ENCODE measurements around the gene IFT43. TPM values are rescaled to one million over a fixed set of nuclear protein-coding genes. Genes with fewer than 3 reads are reported as not detected.

IFT43 gene
- total RNA-seq, 1 experiment from 2014 or later, result 37.9 TPM

GRCh38 chr14:75982266-75983018 lies 3.1 kb upstream of the IFT43 start:
- H3K27me3 Mint-ChIP-seq (ENCODE audit: unreplicated experiment), result peaks cover 13% of the 10 kb centered on the region
- BruUV-seq (replicated peaks), result no TSS peak
- H3K27ac Mint-ChIP-seq (ENCODE audit: unreplicated experiment), result no peak overlapping the region
- H3K4me1 Mint-ChIP-seq (ENCODE audit: low read depth, unreplicated experiment), result peaks cover 16% of the 10 kb centered on the region
- TF ChIP-seq, protein P1, sequence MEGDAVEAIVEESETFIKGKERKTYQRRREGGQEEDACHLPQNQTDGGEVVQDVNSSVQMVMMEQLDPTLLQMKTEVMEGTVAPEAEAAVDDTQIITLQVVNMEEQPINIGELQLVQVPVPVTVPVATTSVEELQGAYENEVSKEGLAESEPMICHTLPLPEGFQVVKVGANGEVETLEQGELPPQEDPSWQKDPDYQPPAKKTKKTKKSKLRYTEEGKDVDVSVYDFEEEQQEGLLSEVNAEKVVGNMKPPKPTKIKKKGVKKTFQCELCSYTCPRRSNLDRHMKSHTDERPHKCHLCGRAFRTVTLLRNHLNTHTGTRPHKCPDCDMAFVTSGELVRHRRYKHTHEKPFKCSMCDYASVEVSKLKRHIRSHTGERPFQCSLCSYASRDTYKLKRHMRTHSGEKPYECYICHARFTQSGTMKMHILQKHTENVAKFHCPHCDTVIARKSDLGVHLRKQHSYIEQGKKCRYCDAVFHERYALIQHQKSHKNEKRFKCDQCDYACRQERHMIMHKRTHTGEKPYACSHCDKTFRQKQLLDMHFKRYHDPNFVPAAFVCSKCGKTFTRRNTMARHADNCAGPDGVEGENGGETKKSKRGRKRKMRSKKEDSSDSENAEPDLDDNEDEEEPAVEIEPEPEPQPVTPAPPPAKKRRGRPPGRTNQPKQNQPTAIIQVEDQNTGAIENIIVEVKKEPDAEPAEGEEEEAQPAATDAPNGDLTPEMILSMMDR (IDR thresholded peaks at IDR 0.05; ENCODE audit: unreplicated experiment), result peak; percentile 65
- intact Hi-C loops (cut with micrococcal nuclease; ENCODE audit: unreplicated experiment), result loop anchor here (1.0 to 2.0 kb wide), 3 partner anchors 75 to 273 kb away; no protein-coding TSS in a partner anchor
- no peaks in the 10 kb centered on the region for H3K9me3 Mint-ChIP-seq (ENCODE audit: low read depth, unreplicated experiment)
- DNase-seq, result peak; percentile 81
- peak overlapping the region; percentile 67 for H3K4me3 Mint-ChIP-seq (ENCODE audit: low read depth, unreplicated experiment)
- H3K36me3 Mint-ChIP-seq (ENCODE audit: insufficient read depth, unreplicated experiment), result peaks cover 40% of the 10 kb centered on the region
- CTCF ChIA-PET, result interaction anchor here (0.6 to 2.5 kb wide), 13 partner anchors 9 to 493 kb away, joined by 3 to 47 read pairs (median 4); partner anchors contain the start of genes ERG28, FLVCR2 and TTLL5

- DNase-seq, result no peak
- intact Hi-C loops (cut with micrococcal nuclease; ENCODE audit: unreplicated experiment), result loop anchor here (2.0 kb wide), 1 partner anchor 188 kb away; no protein-coding TSS in a partner anchor
- H3K36me3 Mint-ChIP-seq (ENCODE audit: insufficient read depth, unreplicated experiment), result peaks cover 40% of the 10 kb centered on the region
- no peaks in the 10 kb centered on the region for H3K9me3 Mint-ChIP-seq (ENCODE audit: low read depth, unreplicated experiment)
- peaks cover 13% of the 10 kb centered on the region for H3K27me3 Mint-ChIP-seq (ENCODE audit: unreplicated experiment)
- BruUV-seq (replicated peaks), result no TSS peak
- H3K4me1 Mint-ChIP-seq (ENCODE audit: low read depth, unreplicated experiment), result peaks cover 16% of the 10 kb centered on the region
- H3K4me3 Mint-ChIP-seq (ENCODE audit: low read depth, unreplicated experiment), result peak overlapping the region; percentile 67
- CTCF ChIA-PET, result interaction anchor here (0.6 to 2.5 kb wide), 12 partner anchors 9 to 494 kb away, joined by 3 to 47 read pairs (median 4); partner anchors contain the start of genes ERG28, FLVCR2 and TTLL5
- no peak overlapping the region for H3K27ac Mint-ChIP-seq (ENCODE audit: unreplicated experiment)
- TF ChIP-seq, protein P1 (IDR thresholded peaks at IDR 0.05; ENCODE audit: unreplicated experiment), result no peak
Observed at GRCh38 chr14:75983019-75983358, 2.6 kb upstream of the IFT43 start.

- intact Hi-C loops (cut with micrococcal nuclease; ENCODE audit: unreplicated experiment), result no loop called here
- H3K4me1 Mint-ChIP-seq (ENCODE audit: low read depth, unreplicated experiment), result peaks cover 16% of the 10 kb centered on the region
- H3K4me3 Mint-ChIP-seq (ENCODE audit: low read depth, unreplicated experiment), result no peak overlapping the region
- CTCF ChIA-PET, result interaction anchor here (1.5 kb wide), 1 partner anchor 275 kb away, joined by 4 read pairs; no protein-coding TSS in a partner anchor
- TF ChIP-seq, protein P1 (IDR thresholded peaks at IDR 0.05; ENCODE audit: unreplicated experiment), result no peak
- H3K9me3 Mint-ChIP-seq (ENCODE audit: low read depth, unreplicated experiment), result no peaks in the 10 kb centered on the region
- DNase-seq, result no peak
- H3K27me3 Mint-ChIP-seq (ENCODE audit: unreplicated experiment), result peaks cover 13% of the 10 kb centered on the region
- H3K36me3 Mint-ChIP-seq (ENCODE audit: insufficient read depth, unreplicated experiment), result peaks cover 35% of the 10 kb centered on the region
- BruUV-seq (replicated peaks), result no TSS peak
- H3K27ac Mint-ChIP-seq (ENCODE audit: unreplicated experiment), result no peak overlapping the region
Observed at GRCh38 chr14:75984674-75985073, 889 bp upstream of the IFT43 start.

DNA sequence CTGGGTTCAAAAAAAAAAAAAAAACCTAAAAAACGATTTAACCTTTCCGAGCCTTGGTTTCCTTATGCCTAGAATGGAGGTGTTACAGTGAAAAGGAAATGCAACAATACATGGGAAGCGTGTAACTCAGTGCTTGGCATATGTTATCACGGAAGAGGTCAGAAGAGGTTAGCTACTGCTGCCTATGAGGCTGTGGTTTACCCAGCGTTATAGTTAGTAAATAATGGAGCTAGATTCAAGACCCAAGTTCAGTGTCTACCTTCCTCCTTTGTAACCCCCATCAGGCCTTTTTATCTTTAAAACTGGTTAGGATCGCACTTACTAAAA lies 839 bp downstream of the IFT43 start:
- Mint-ChIP-seq H3K4me1 (ENCODE audit: low read depth, unreplicated experiment) (peaks cover 8% of the 10 kb centered on the region), H3K36me3 (ENCODE audit: insufficient read depth, unreplicated experiment) (peaks cover 25% of the 10 kb centered on the region), H3K4me3 (ENCODE audit: low read depth, unreplicated experiment) (peak overlapping the region; percentile 84), H3K9me3 (ENCODE audit: low read depth, unreplicated experiment) (no peaks in the 10 kb centered on the region), H3K27ac (ENCODE audit: unreplicated experiment) (peak overlapping the region; percentile 89), H3K27me3 (ENCODE audit: unreplicated experiment) (peaks cover 13% of the 10 kb centered on the region)
- intact Hi-C loops (cut with micrococcal nuclease; ENCODE audit: unreplicated experiment), result no loop called here
- BruUV-seq (replicated peaks), result no TSS peak
- CTCF ChIA-PET, result interaction anchor here (0.6 to 0.7 kb wide), 2 partner anchors 707 to 1038 kb away, joined by 3 to 5 read pairs; no protein-coding TSS in a partner anchor
- TF ChIP-seq, protein P1 (IDR thresholded peaks at IDR 0.05; ENCODE audit: unreplicated experiment), result no peak
- no peak for DNase-seq

Data from Calu3 (cell line).